ENCODE measurements around the gene MAST1.
A peak's percentile ranks its signal among the peaks of the same experiment; 100 is the strongest.
"Not testable (repeated sequence)": the region's sequence is repeated elsewhere in the genome, so short reads cannot be mapped to it uniquely, and the experiment has no call there.

The MAST1 gene

GRCh38 chr19:12817810-12818209 is 20.5 kb upstream of the MAST1 start:
- H3K36me3 ChIP-seq (replicated peaks), result peaks cover 19% of the 10 kb centered on the region
- in situ Hi-C loops (cut with MboI; ENCODE audit: low sequenced_read_pairs); H3K4me3 ChIP-seq: not testable (repeated sequence)

GRCh38 chr19:12821761-12822160 is 16.6 kb upstream of the MAST1 start:
- Histone ChIP-seq H3K4me1 (peaks cover 4% of the 10 kb centered on the region; the same call in 1 of the 2 replicates), H3K27me3 (ENCODE audit: low read depth) (no peaks in the 10 kb centered on the region), H3K9me3 (no peaks in the 10 kb centered on the region), H3K4me3 (no peak overlapping the region), H3K36me3 (replicated peaks) (no peaks in the 10 kb centered on the region)
- no peak for DNase-seq (ENCODE audit: low spot score in 2 of 2)
- in situ Hi-C loops (cut with MboI; ENCODE audit: low sequenced_read_pairs), result no loop called here

More at GRCh38 chr19:12817810-12818209, 20.5 kb upstream of the MAST1 start:
- DNase-seq (ENCODE audit: low spot score in 2 of 2); H3K4me1 ChIP-seq; H3K9me3 ChIP-seq; H3K27me3 ChIP-seq (ENCODE audit: low read depth): not testable (repeated sequence)

- in situ Hi-C loops (cut with MboI; ENCODE audit: low sequenced_read_pairs), result no loop called here
- peak; percentile 71 to 92 for DNase-seq (ENCODE audit: low spot score in 2 of 2)
- no peaks in the 10 kb centered on the region for H3K36me3 ChIP-seq (replicated peaks)
Measured at GRCh38 chr19:12825254-12826131, 12.8 kb upstream of the MAST1 start.

GRCh38 chr19:12828494-12828893 is 9.8 kb upstream of the MAST1 start:
- no peaks in the 10 kb centered on the region; the same call in none of the 2 replicates for H3K27me3 ChIP-seq (ENCODE audit: low read depth)
- peaks cover 17% of the 10 kb centered on the region for H3K4me1 ChIP-seq
- H3K9me3 ChIP-seq, result no peaks in the 10 kb centered on the region
- peak; percentile 65 to 91 for DNase-seq (ENCODE audit: low spot score in 2 of 2)
- in situ Hi-C loops (cut with MboI; ENCODE audit: low sequenced_read_pairs), result no loop called here
- H3K4me3 ChIP-seq, result peak overlapping the region; percentile 11; the same call in 1 of the 2 replicates
- H3K36me3 ChIP-seq (replicated peaks), result no peaks in the 10 kb centered on the region

More at GRCh38 chr19:12825254-12826131, 12.8 kb upstream of the MAST1 start:
- Histone ChIP-seq H3K4me3 (peak overlapping the region; percentile 15), H3K9me3 (no peaks in the 10 kb centered on the region), H3K4me1 (peaks cover 10% of the 10 kb centered on the region), H3K27me3 (ENCODE audit: low read depth) (no peaks in the 10 kb centered on the region; the same call in 1 of the 2 replicates)

- Histone ChIP-seq H3K36me3 (replicated peaks) (no peaks in the 10 kb centered on the region), H3K9me3 (no peaks in the 10 kb centered on the region), H3K4me1 (peaks cover 20% of the 10 kb centered on the region), H3K27me3 (ENCODE audit: low read depth) (no peaks in the 10 kb centered on the region; the same call in none of the 2 replicates), H3K4me3 (peak overlapping the region; percentile 15; the same call in 1 of the 2 replicates)
- no peak for DNase-seq (ENCODE audit: low spot score in 2 of 2)
- in situ Hi-C loops (cut with MboI; ENCODE audit: low sequenced_read_pairs), result no loop called here
Measured at GRCh38 chr19:12833418-12833737, 4.9 kb upstream of the MAST1 start.

- Histone ChIP-seq H3K9me3 (no peaks in the 10 kb centered on the region), H3K4me3 (peak overlapping the region; percentile 69), H3K27me3 (ENCODE audit: low read depth) (no peaks in the 10 kb centered on the region; the same call in none of the 2 replicates), H3K4me1 (peaks cover 14% of the 10 kb centered on the region), H3K36me3 (replicated peaks) (no peaks in the 10 kb centered on the region)
- in situ Hi-C loops (cut with MboI; ENCODE audit: low sequenced_read_pairs), result no loop called here
- peak; percentile 48 to 83 for DNase-seq (ENCODE audit: low spot score in 2 of 2)
Measured at GRCh38 chr19:12833738-12834565, 4.4 kb upstream of the MAST1 start.

GRCh38 chr19:12834566-12834943 is 3.8 kb upstream of the MAST1 start, which contains the start of gene RTBDN:
TSS of gene RTBDN (minus strand) at chr19:12834579. CDS start at chr19:12829979, 4,600 bp downstream.
- Histone ChIP-seq H3K4me1 (peaks cover 19% of the 10 kb centered on the region), H3K27me3 (ENCODE audit: low read depth) (no peaks in the 10 kb centered on the region; the same call in none of the 2 replicates), H3K9me3 (no peaks in the 10 kb centered on the region), H3K36me3 (replicated peaks) (0 out of 2 replicates have a peak, but pooled peaks cover 4% of the 10 kb centered on the region), H3K4me3 (peak within 1 kb of the TSS; percentile 69)
- in situ Hi-C loops (cut with MboI; ENCODE audit: low sequenced_read_pairs), result no loop called here
- peak in 1 of 2 experiments; percentile 43 for DNase-seq (ENCODE audit: low spot score in 2 of 2)

- no peaks in the 10 kb centered on the region; the same call in none of the 2 replicates for H3K27me3 ChIP-seq (ENCODE audit: low read depth)
- H3K36me3 ChIP-seq (replicated peaks), result 0 out of 2 replicates have a peak, but pooled peaks cover 7% of the 10 kb centered on the region
- in situ Hi-C loops (cut with MboI; ENCODE audit: low sequenced_read_pairs), result no loop called here
- peaks cover 19% of the 10 kb centered on the region for H3K4me1 ChIP-seq
- H3K4me3 ChIP-seq, result peak overlapping the region; percentile 69; the same call in 1 of the 2 replicates
- no peaks in the 10 kb centered on the region for H3K9me3 ChIP-seq
- DNase-seq (ENCODE audit: low spot score in 2 of 2), result peak in 1 of 2 experiments; percentile 73
Measured at GRCh38 chr19:12834976-12835757, 3.1 kb upstream of the MAST1 start.

- H3K4me1 ChIP-seq, result peaks cover 22% of the 10 kb centered on the region
- no peak for DNase-seq (ENCODE audit: low spot score in 2 of 2)
- H3K9me3 ChIP-seq, result no peaks in the 10 kb centered on the region
- in situ Hi-C loops (cut with MboI; ENCODE audit: low sequenced_read_pairs), result no loop called here
- H3K36me3 ChIP-seq (replicated peaks), result 0 out of 2 replicates have a peak, but pooled peaks cover 10% of the 10 kb centered on the region
- no peak overlapping the region; the same call in 1 of the 2 replicates for H3K4me3 ChIP-seq
- no peaks in the 10 kb centered on the region; the same call in 1 of the 2 replicates for H3K27me3 ChIP-seq (ENCODE audit: low read depth)
Measured at GRCh38 chr19:12836529-12836863, 1.8 kb upstream of the MAST1 start.

GRCh38 chr19:12837225-12837624 is 1.1 kb upstream of the MAST1 start:
- Histone ChIP-seq H3K4me3 (no peak overlapping the region), H3K9me3 (no peaks in the 10 kb centered on the region), H3K4me1 (peaks cover 22% of the 10 kb centered on the region), H3K27me3 (ENCODE audit: low read depth) (no peaks in the 10 kb centered on the region; the same call in 1 of the 2 replicates), H3K36me3 (replicated peaks) (0 out of 2 replicates have a peak, but pooled peaks cover 10% of the 10 kb centered on the region)
- in situ Hi-C loops (cut with MboI; ENCODE audit: low sequenced_read_pairs), result no loop called here
- no peak for DNase-seq (ENCODE audit: low spot score in 2 of 2)

GRCh38 chr19:12838886-12839756 is 806 bp downstream of the MAST1 start:
- H3K27me3 ChIP-seq (ENCODE audit: low read depth), result no peaks in the 10 kb centered on the region
- peak in 1 of 2 experiments; percentile 29 for DNase-seq (ENCODE audit: low spot score in 2 of 2)
- in situ Hi-C loops (cut with MboI; ENCODE audit: low sequenced_read_pairs), result no loop called here
- peak overlapping the region; percentile 76 for H3K4me3 ChIP-seq
- no peaks in the 10 kb centered on the region for H3K9me3 ChIP-seq
- peaks cover 15% of the 10 kb centered on the region for H3K4me1 ChIP-seq
- H3K36me3 ChIP-seq (replicated peaks), result peaks cover 18% of the 10 kb centered on the region; the same call in 1 of the 2 replicates

All from HAP-1 (cell line).